ENCODE measurements around the gene NAB2. TPM values are rescaled to one million over a fixed set of nuclear protein-coding genes. Genes with fewer than 3 reads are reported as not detected.

NAB2 gene
- total RNA-seq, 1 donor from 2014 or later, result 22.1 TPM

- Mint-ChIP-seq H3K36me3 (ENCODE audit: low read depth) (no peaks in the 10 kb centered on the region), H3K27me3 (no peaks in the 10 kb centered on the region), H3K9me3 (no peaks in the 10 kb centered on the region), H3K4me3 (no peak overlapping the region), H3K27ac (no peak overlapping the region), H3K4me1 (peaks cover 22% of the 10 kb centered on the region)
- DNase-seq (no peak), ATAC-seq (ENCODE audit: low read depth) (no peak)
- intact Hi-C loops (cut with micrococcal nuclease), result no loop called here
- POLR2A ChIA-PET, result no interaction called here
- CTCF ChIA-PET, result no interaction called here
- TF ChIP-seq, protein P1, sequence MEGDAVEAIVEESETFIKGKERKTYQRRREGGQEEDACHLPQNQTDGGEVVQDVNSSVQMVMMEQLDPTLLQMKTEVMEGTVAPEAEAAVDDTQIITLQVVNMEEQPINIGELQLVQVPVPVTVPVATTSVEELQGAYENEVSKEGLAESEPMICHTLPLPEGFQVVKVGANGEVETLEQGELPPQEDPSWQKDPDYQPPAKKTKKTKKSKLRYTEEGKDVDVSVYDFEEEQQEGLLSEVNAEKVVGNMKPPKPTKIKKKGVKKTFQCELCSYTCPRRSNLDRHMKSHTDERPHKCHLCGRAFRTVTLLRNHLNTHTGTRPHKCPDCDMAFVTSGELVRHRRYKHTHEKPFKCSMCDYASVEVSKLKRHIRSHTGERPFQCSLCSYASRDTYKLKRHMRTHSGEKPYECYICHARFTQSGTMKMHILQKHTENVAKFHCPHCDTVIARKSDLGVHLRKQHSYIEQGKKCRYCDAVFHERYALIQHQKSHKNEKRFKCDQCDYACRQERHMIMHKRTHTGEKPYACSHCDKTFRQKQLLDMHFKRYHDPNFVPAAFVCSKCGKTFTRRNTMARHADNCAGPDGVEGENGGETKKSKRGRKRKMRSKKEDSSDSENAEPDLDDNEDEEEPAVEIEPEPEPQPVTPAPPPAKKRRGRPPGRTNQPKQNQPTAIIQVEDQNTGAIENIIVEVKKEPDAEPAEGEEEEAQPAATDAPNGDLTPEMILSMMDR (IDR thresholded peaks at IDR 0.05), result no peak
These were observed 44.0 kb upstream of the NAB2 start for GRCh38 chr12:57044889-57045288.

DNA sequence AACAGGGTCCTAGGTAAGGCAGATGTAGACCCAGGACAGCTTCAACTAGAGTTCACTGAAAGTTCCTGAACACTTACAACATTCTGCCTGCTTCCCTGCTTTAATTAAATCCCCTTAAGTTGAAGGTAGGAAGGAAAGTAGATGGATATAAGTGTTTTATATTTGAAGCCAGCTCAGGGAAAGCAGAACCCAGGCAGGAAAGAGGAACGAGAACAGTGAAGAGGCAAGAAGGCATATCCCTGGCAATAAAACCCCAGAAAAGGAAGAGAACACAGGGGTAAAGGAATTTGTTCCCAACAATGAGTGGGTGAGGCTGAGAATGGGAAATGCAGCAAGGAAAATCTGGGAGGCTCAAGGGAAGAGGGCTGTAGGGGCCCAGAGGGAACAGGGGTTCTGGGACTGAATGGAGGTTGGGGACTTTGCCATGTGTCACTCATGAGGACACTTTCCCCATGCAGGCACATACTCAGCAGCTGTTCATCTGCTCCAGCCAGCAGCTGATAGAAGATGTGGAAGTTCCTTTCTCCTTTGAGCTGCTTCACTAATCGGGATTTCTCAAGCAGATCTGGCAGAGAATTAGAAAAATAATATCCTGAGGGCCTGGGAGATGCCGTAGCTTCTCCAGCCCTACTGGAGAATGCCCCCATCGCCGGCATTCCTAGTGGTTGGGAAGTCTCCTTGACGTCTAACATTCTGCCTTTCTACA is 42.7 kb upstream of the NAB2 start:
- Mint-ChIP-seq H3K9me3 (no peaks in the 10 kb centered on the region), H3K27me3 (no peaks in the 10 kb centered on the region), H3K4me1 (peaks cover 22% of the 10 kb centered on the region), H3K27ac (no peak overlapping the region), H3K4me3 (no peak overlapping the region), H3K36me3 (ENCODE audit: low read depth) (no peaks in the 10 kb centered on the region)
- intact Hi-C loops (cut with micrococcal nuclease), result loop anchor here (2.0 kb wide), 1 partner anchor 17 kb away; no protein-coding TSS in a partner anchor
- TF ChIP-seq, protein P1 (IDR thresholded peaks at IDR 0.05), result no peak
- ATAC-seq (ENCODE audit: low read depth) (no peak), DNase-seq (no peak)
- ChIA-PET POLR2A (interaction anchor here (1.6 kb wide), 1 partner anchor 13 kb away, joined by 7 read pairs; no protein-coding TSS in a partner anchor), CTCF (interaction anchor here (1.0 to 1.2 kb wide), 3 partner anchors 11 to 42 kb away, joined by 3 to 4 read pairs (median 3); no protein-coding TSS in a partner anchor)

GRCh38 chr12:57046947-57047890 is 41.7 kb upstream of the NAB2 start:
- CTCF ChIA-PET, result interaction anchor here (1.0 to 1.2 kb wide), 5 partner anchors 12 to 77 kb away, joined by 3 to 5 read pairs (median 3); partner anchors contain the start of gene STAT6
- DNase-seq (no peak), ATAC-seq (ENCODE audit: low read depth) (peak; percentile 64)
- Mint-ChIP-seq H3K4me1 (peaks cover 22% of the 10 kb centered on the region), H3K4me3 (peak overlapping the region; percentile 53), H3K27me3 (no peaks in the 10 kb centered on the region), H3K9me3 (no peaks in the 10 kb centered on the region), H3K36me3 (ENCODE audit: low read depth) (no peaks in the 10 kb centered on the region), H3K27ac (peak overlapping the region; percentile 75)
- POLR2A ChIA-PET, result interaction anchor here (0.6 to 1.6 kb wide), 5 partner anchors 9 to 65 kb away, joined by 3 to 7 read pairs (median 4); partner anchors contain the start of gene STAT6
- intact Hi-C loops (cut with micrococcal nuclease), result loop anchor here (2.0 kb wide), 1 partner anchor 16 kb away; no protein-coding TSS in a partner anchor
- TF ChIP-seq, protein P1 (IDR thresholded peaks at IDR 0.05), result no peak

DNA sequence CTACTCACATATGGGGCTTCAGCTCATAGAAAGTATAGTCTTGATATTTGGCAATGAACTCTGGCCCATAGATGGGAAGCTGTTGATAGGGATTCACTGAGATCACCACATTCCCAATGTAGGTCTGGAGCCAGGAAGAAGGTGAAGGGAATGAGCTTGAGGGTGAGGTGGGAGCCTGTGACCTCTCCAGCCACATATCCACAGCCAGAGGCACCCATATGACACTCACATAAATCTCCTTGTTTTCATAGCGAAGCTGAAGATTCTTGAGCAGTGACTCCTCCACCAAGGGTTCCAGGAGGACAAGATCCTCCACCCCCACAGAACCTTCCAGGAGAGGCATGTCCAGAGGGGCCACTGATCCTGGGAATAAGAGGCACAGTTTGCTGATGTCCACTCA is 40.9 kb upstream of the NAB2 start:
- H3K36me3 Mint-ChIP-seq (ENCODE audit: low read depth), result no peaks in the 10 kb centered on the region
- no peak overlapping the region for H3K27ac Mint-ChIP-seq
- CTCF ChIA-PET, result interaction anchor here (1.1 to 1.2 kb wide), 2 partner anchors 64 to 76 kb away, joined by 3 to 5 read pairs; partner anchors contain the start of gene STAT6
- POLR2A ChIA-PET, result interaction anchor here (0.6 to 1.6 kb wide), 5 partner anchors 8 to 63 kb away, joined by 3 to 7 read pairs (median 6); partner anchors contain the start of gene STAT6
- TF ChIP-seq, protein P1 (IDR thresholded peaks at IDR 0.05), result no peak
- no peak overlapping the region for H3K4me3 Mint-ChIP-seq
- intact Hi-C loops (cut with micrococcal nuclease), result loop anchor here (2.0 kb wide), 1 partner anchor 15 kb away; no protein-coding TSS in a partner anchor
- H3K4me1 Mint-ChIP-seq, result peaks cover 22% of the 10 kb centered on the region
- ATAC-seq (ENCODE audit: low read depth), result no peak
- no peaks in the 10 kb centered on the region for H3K27me3 Mint-ChIP-seq
- no peaks in the 10 kb centered on the region for H3K9me3 Mint-ChIP-seq
- no peak for DNase-seq

Data from activated B cell treated with CpG ODN at 0.5 μM for 24 hours (primary cell).